SK-N-SH (cell line): Measurements from ENCODE around the gene TAF4. TPM values are rescaled to one million over a fixed set of nuclear protein-coding genes. Genes with fewer than 3 reads are reported as not detected.

Source experiments
- CTCF ChIA-PET: fragments of 300-600, 350-600 bp; formaldehyde crosslinking; extraction: SDS; loops from one replicate; lab custom pipeline; 2021; lab: Yijun Ruan, JAX
- POLR2A ChIA-PET: fragments of 350-600 bp; sonication (Branson Sonifier 250); formaldehyde crosslinking; extraction: SDS; loops from one replicate; lab custom pipeline; 2020; ENCODE audit warnings: antibody characterized with exemption, inconsistent platforms; lab: Yijun Ruan, JAX
- DNase-seq: peaks from one replicate; pipeline ENCODE4 v3.0.0; 2012
- H2AFZ ChIP-seq: fragments of 200-600 bp; sonication (generic); 2 replicates; pipeline ENCODE4 v1.8.1; 2016; ENCODE audit warnings: antibody characterized with exemption, mild to moderate bottlenecking, low read depth
- H3F3A ChIP-seq: fragments of 200-600 bp; sonication (generic); replicated peaks from 2 replicates; pipeline ENCODE3; 2016; ENCODE audit warnings: antibody characterized with exemption, mild to moderate bottlenecking; ENCODE audit not compliant: insufficient read depth
- H3K27ac ChIP-seq, 2 experiments: fragments of 200-500 bp in 1 of 2; fragments of 200-600 bp in 1 of 2; sonication (Bioruptor generic) in 1 of 2; sonication (generic), shearing (Covaris generic) in 1 of 2; 2 replicates each; pipeline versions ENCODE4 v1.5.1 to v1.6.1; 2014 to 2016; ENCODE audit warnings: low read depth in 2 of 2, inconsistent platforms in 1 of 2, low read length in 1 of 2, mild to moderate bottlenecking in 1 of 2, mixed read lengths in 1 of 2
- H3K27me3 ChIP-seq: fragments of 200-600 bp; sonication (generic), shearing (Covaris generic); 2 replicates; pipeline ENCODE4 v1.6.1; 2016; ENCODE audit warnings: mixed run types; ENCODE audit not compliant: insufficient read depth
- H3K36me3 ChIP-seq, 2 experiments: fragments of 200-500 bp in 1 of 2; fragments of 200-600 bp in 1 of 2; sonication (Bioruptor generic) in 1 of 2; sonication (generic) in 1 of 2; replicated peaks in 1 of 2; 2 replicates each; pipeline versions ENCODE3 to v1.5.1; 2014 to 2016; ENCODE audit warnings: low read length in 1 of 2, mild to moderate bottlenecking in 1 of 2; ENCODE audit not compliant: insufficient read depth in 2 of 2, control insufficient read depth in 1 of 2
- H3K4me1 ChIP-seq, 2 experiments: fragments of 200-500 bp in 1 of 2; fragments of 200-600 bp in 1 of 2; sonication (Bioruptor generic) in 1 of 2; sonication (generic), shearing (Covaris generic) in 1 of 2; 2 replicates each; pipeline versions ENCODE4 v1.5.1 to v1.6.1; 2014 to 2016; ENCODE audit warnings: low read depth in 1 of 2, low read length in 1 of 2, mixed run types in 1 of 2; ENCODE audit not compliant: insufficient read depth in 2 of 2, control insufficient read depth in 1 of 2
- H3K4me2 ChIP-seq: fragments of 200-600 bp; sonication (generic), shearing (Covaris generic); 2 replicates; pipeline ENCODE4 v1.6.1; 2017; ENCODE audit warnings: mixed run types
- H3K4me3 ChIP-seq, 2 experiments: fragments of 200-500 bp in 1 of 2; fragments of 200-600 bp in 1 of 2; sonication (Bioruptor generic) in 1 of 2; sonication (generic), shearing (Covaris generic) in 1 of 2; 2 replicates each; pipeline versions ENCODE4 v1.5.1 to v1.8.1; 2014 to 2016; ENCODE audit warnings: low read depth in 2 of 2, inconsistent platforms in 1 of 2, low read length in 1 of 2, mild to moderate bottlenecking in 1 of 2, mixed read lengths in 1 of 2, moderate library complexity in 1 of 2
- H3K79me2 ChIP-seq: fragments of 200-600 bp; sonication (generic); 2 replicates; pipeline ENCODE4 v1.8.1; 2017; ENCODE audit warnings: mild to moderate bottlenecking; ENCODE audit not compliant: insufficient read depth
- H3K9ac ChIP-seq: fragments of 200-600 bp; sonication (generic); 2 replicates; pipeline ENCODE4 v1.6.1; 2017; ENCODE audit warnings: mixed run types
- H3K9me2 ChIP-seq: fragments of 200-600 bp; sonication (generic); 2 replicates; pipeline ENCODE4 v1.6.1; 2017; ENCODE audit warnings: mixed run types
- H3K9me3 ChIP-seq: fragments of 200-600 bp; sonication (generic); 2 replicates; pipeline ENCODE4 v1.6.1; 2017; ENCODE audit warnings: mixed run types, mild to moderate bottlenecking, moderate library complexity
- H4K20me1 ChIP-seq: fragments of 200-600 bp; sonication (generic); 2 replicates; pipeline ENCODE4 v1.6.1; 2017; ENCODE audit warnings: mild to moderate bottlenecking, mixed run types; ENCODE audit not compliant: insufficient read depth
- FOXJ3 ChIP-seq: sonication (generic); formaldehyde crosslinking; IDR thresholded peaks from 2 replicates; pipeline ENCODE4 v1.5.1; 2020; ENCODE audit warnings: mild to moderate bottlenecking, missing genetic modification reagents
- FOXM1 ChIP-seq: IDR thresholded peaks from 2 replicates; pipeline ENCODE4 v1.4.0; 2012; ENCODE audit warnings: low read depth, mild to moderate bottlenecking
- GABPA ChIP-seq: IDR thresholded peaks from 2 replicates; pipeline ENCODE4 v1.4.0; 2012; ENCODE audit warnings: low read depth, mild to moderate bottlenecking
- MEF2A ChIP-seq: IDR thresholded peaks from 2 replicates; pipeline ENCODE4 v1.4.0; 2012; ENCODE audit warnings: low read depth, borderline replicate concordance
- POLR2AphosphoS5 ChIP-seq: IDR thresholded peaks from 2 replicates; pipeline ENCODE4 v1.6.1; 2012; ENCODE audit warnings: low read depth, low read length
- RAD21 ChIP-seq: IDR thresholded peaks from 2 replicates; pipeline ENCODE4 v1.6.1; 2012; ENCODE audit warnings: mild to moderate bottlenecking, low read length
- RFX5 ChIP-seq: IDR thresholded peaks from 2 replicates; pipeline ENCODE4 v1.6.1; 2012; ENCODE audit warnings: mild to moderate bottlenecking, improper control_type of control experiment, low read length
- SIN3A ChIP-seq: IDR thresholded peaks from 2 replicates; pipeline ENCODE4 v1.6.1; 2012; ENCODE audit warnings: low read depth, mild to moderate bottlenecking, low read length, moderate library complexity, borderline replicate concordance
- TEAD4 ChIP-seq: IDR thresholded peaks from 2 replicates; pipeline ENCODE4 v1.4.0; 2012; ENCODE audit warnings: mild to moderate bottlenecking, borderline replicate concordance; ENCODE audit not compliant: insufficient read depth
- YY1 ChIP-seq: IDR thresholded peaks from 2 replicates; pipeline ENCODE4 v1.4.0; 2012; ENCODE audit warnings: low read depth, mild to moderate bottlenecking
- ZBTB33 ChIP-seq: IDR thresholded peaks from 2 replicates; pipeline ENCODE4 v1.4.0; 2012; ENCODE audit warnings: low read depth, borderline replicate concordance
- WGBS: methylation state at CpG from one replicate; pipeline ENCODE4 v1.1.6; 2017; ENCODE audit warnings: low lambda C conversion rate; 5-methylcytosine and 5-hydroxymethylcytosine counted together
- polyA plus RNA-seq, 3 experiments: library from polyadenylated mRNA; depleted of rRNA; stranded (reverse); fragments of >200 nt; gene quantifications; 2 replicates each; pipeline ENCODE4 v1.2.3, GENCODE V29; 2012
- TF ChIP-seq, protein P1 (sequence below): fragments of 150-350 bp; IDR thresholded peaks from 2 replicates; pipeline ENCODE4 v1.6.1; 2017; ENCODE audit warnings: antibody characterized with exemption, low read length, low read depth, borderline replicate concordance

Gene TAF4
- polyA plus RNA-seq, 1 of the 3 experiments (the other 2 are of a cell fraction) = 4.8 TPM

- H3K79me2 ChIP-seq = no peaks in the 10 kb centered on the region
- peaks cover 10 to 33% of the 10 kb centered on the region in 2 experiments for H3K36me3 ChIP-seq
- CTCF ChIA-PET = no interaction called here
- TF ChIP-seq FOXM1 = no peak
- TF ChIP-seq YY1 = no peak
- no peak for TF ChIP-seq FOXJ3 (CRISPR knock-in tag)
- TF ChIP-seq SIN3A = no peak
- no peak for TF ChIP-seq GABPA
- no peak for TF ChIP-seq RAD21
- TF ChIP-seq TEAD4 = no peak
- no peak for TF ChIP-seq ZBTB33
- TF ChIP-seq POLR2AphosphoS5 = no peak
- TF ChIP-seq, protein P1, sequence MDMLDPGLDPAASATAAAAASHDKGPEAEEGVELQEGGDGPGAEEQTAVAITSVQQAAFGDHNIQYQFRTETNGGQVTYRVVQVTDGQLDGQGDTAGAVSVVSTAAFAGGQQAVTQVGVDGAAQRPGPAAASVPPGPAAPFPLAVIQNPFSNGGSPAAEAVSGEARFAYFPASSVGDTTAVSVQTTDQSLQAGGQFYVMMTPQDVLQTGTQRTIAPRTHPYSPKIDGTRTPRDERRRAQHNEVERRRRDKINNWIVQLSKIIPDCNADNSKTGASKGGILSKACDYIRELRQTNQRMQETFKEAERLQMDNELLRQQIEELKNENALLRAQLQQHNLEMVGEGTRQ = no peak
- no peaks in the 10 kb centered on the region for H3K4me1 ChIP-seq
- H3K4me3 ChIP-seq = no peak overlapping the region
- WGBS = 97% methylated on average over 10 of the region's 14 CpGs
- POLR2A ChIA-PET = no interaction called here
- H3K27ac ChIP-seq = no peak overlapping the region
- no peak overlapping the region for H3K9ac ChIP-seq
- no peak overlapping the region for H3K4me2 ChIP-seq
- no peaks in the 10 kb centered on the region for H3K27me3 ChIP-seq
- H3F3A ChIP-seq = no peaks in the 10 kb centered on the region
- H3K9me2 ChIP-seq = no peaks in the 10 kb centered on the region
- H3K9me3 ChIP-seq = no peaks in the 10 kb centered on the region
- H4K20me1 ChIP-seq = no peaks in the 10 kb centered on the region
- H2AFZ ChIP-seq = no peak overlapping the region
- no peak for DNase-seq
Measured at GRCh38 chr20:61974357-61974665, 91.4 kb downstream of the TAF4 start.

DNA sequence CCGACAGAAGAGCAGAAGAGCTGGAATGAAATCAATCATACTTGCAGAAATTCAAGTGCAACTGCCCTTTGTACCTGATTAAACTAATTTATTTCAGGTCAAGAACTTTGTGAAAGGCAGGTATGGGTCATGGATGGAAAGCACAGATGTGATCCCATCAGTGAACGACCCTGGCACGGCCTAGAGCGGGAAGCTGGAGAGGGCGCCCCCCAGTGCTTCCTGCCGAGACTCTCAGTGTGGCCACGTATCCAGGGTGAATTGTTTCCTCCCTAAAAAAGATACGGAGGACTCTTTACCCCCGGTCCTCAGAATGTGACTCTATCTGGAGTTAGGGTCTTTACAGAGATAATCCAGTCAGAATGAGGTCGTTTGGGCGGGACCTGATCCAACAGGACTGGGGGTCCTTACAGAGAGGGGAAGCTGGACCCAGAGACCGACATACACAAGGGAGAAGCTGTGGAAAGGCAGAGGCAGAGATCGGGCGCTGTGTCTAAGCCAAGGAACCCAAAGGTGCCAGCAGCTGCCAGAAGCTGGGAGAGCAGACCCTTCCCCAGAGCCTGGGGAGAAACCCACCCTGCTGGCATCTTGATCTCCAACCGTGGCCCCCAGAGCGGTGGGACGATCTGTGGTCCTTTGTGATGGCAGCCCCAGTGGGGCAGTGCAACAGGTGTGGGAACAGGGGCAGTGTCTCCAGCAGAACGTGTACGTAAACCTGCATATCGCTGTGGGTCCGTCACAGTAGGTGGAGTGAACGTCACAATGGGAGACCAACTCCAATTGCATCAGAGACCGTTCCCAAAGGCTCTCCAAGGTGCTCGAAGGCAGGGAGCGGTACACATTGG is 91.9 kb downstream of the TAF4 start:
- Histone ChIP-seq H3K27ac (no peak overlapping the region), H4K20me1 (no peaks in the 10 kb centered on the region), H3K9me3 (no peaks in the 10 kb centered on the region), H3K4me2 (no peak overlapping the region), H2AFZ (no peak overlapping the region), H3K4me1 (no peaks in the 10 kb centered on the region), H3K9me2 (no peaks in the 10 kb centered on the region), H3K36me3 (peaks cover 10 to 33% of the 10 kb centered on the region in 2 experiments), H3K4me3 (no peak overlapping the region), H3K27me3 (no peaks in the 10 kb centered on the region), H3F3A (no peaks in the 10 kb centered on the region), H3K9ac (no peak overlapping the region), H3K79me2 (no peaks in the 10 kb centered on the region)
- TF ChIP-seq SIN3A (no peak), RFX5 (no peak), TEAD4 (no peak), MEF2A (no peak)
- DNase-seq = no peak
- CTCF ChIA-PET = no interaction called here
- 95% methylated on average over 11 of the region's 25 CpGs for WGBS
- POLR2A ChIA-PET = no interaction called here
